Non-pigmented ciliary epithelial cell (primary cell): ENCODE measurements around the gene PLIN5.
A peak's percentile ranks its signal among the peaks of the same experiment; 100 is the strongest.

Experiments
- DNase-seq: peaks from one replicate; pipeline ENCODE4 v3.0.0-alpha.2; 2010; ENCODE audit warnings: low read depth

PLIN5 gene

GRCh38 chr19:4534836-4535658 lies at the start of gene PLIN5:
PLIN5 (minus strand) TSS chr19:4535224; CDS start chr19:4534074, 1,150 bp downstream.
- no peak for DNase-seq

GRCh38 chr19:4583961-4584669 lies 49.1 kb upstream of the PLIN5 start:
- no peak for DNase-seq

- no peak for DNase-seq
Measured at GRCh38 chr19:4582980-4583842, 48.2 kb upstream of the PLIN5 start.

GRCh38 chr19:4581666-4582553 lies 46.9 kb upstream of the PLIN5 start:
- DNase-seq = no peak

GRCh38 chr19:4580961-4581665 lies 46.1 kb upstream of the PLIN5 start:
- DNase-seq = no peak

- no peak for DNase-seq
Measured at GRCh38 chr19:4580021-4580901, 45.2 kb upstream of the PLIN5 start.

- DNase-seq = no peak
Measured at GRCh38 chr19:4579389-4579788, 44.4 kb upstream of the PLIN5 start.

GRCh38 chr19:4578552-4579248 lies 43.7 kb upstream of the PLIN5 start:
- DNase-seq = no peak

GRCh38 chr19:4577020-4577782 lies 42.2 kb upstream of the PLIN5 start:
- no peak for DNase-seq

- DNase-seq = no peak
Measured at GRCh38 chr19:4576016-4576933, 41.3 kb upstream of the PLIN5 start.

- peak; percentile 34 for DNase-seq
Measured at GRCh38 chr19:4575267-4576015, 40.4 kb upstream of the PLIN5 start.

GRCh38 chr19:4573682-4574081 lies 38.7 kb upstream of the PLIN5 start:
- DNase-seq = no peak

GRCh38 chr19:4571305-4571917 lies 36.4 kb upstream of the PLIN5 start:
- DNase-seq = no peak

GRCh38 chr19:4570916-4571304 lies 35.9 kb upstream of the PLIN5 start:
- DNase-seq = no peak

- DNase-seq = no peak
Measured at GRCh38 chr19:4570402-4570801, 35.4 kb upstream of the PLIN5 start.

- DNase-seq = no peak
Measured at GRCh38 chr19:4568886-4569285, 33.9 kb upstream of the PLIN5 start.
